K562 (cell line): ENCODE measurements around the gene ZDHHC14. TPM values are rescaled to one million over a fixed set of nuclear protein-coding genes. Genes with fewer than 3 reads are reported as not detected.

Experiments
- CBX1 ChIP-seq: sonication (generic); IDR thresholded peaks from 2 replicates; pipeline ENCODE4 v1.6.1; 2016; ENCODE audit warnings: antibody characterized with exemption, low read depth, mild to moderate bottlenecking
- CEBPB ChIP-seq: fragments of 450-650 bp; IDR thresholded peaks from 2 replicates; pipeline ENCODE4 v1.6.1; 2016; ENCODE audit warnings: missing genetic modification characterization, missing compliant biosample characterization
- FIP1L1 ChIP-seq: fragments of 200-400 bp; formaldehyde crosslinking; IDR thresholded peaks from 2 replicates; pipeline ENCODE4 v1.6.1; 2018; ENCODE audit warnings: mild to moderate bottlenecking, low read depth, low read length; ENCODE audit not compliant: poor library complexity, severe bottlenecking
- FOXA1 ChIP-seq: fragments of 450-650 bp; IDR thresholded peaks from 2 replicates; pipeline ENCODE4 v1.6.1; 2016; ENCODE audit warnings: mild to moderate bottlenecking, borderline replicate concordance
- HMG20A ChIP-seq: fragments of 450-650 bp; formaldehyde crosslinking; conservative IDR thresholded peaks from 2 replicates; pipeline ENCODE4 v1.4.0; 2020; ENCODE audit warnings: mild to moderate bottlenecking, mixed read lengths
- HMGXB4 ChIP-seq: sonication (generic); formaldehyde crosslinking; IDR thresholded peaks from 2 replicates; pipeline ENCODE4 v1.8.1; 2023; ENCODE audit warnings: mild to moderate bottlenecking, missing genetic modification reagents
- MAFF ChIP-seq: IDR thresholded peaks from 2 replicates; pipeline ENCODE4 v1.6.1; 2012; ENCODE audit warnings: low read length, improper control_type of control experiment
- MAFG ChIP-seq: fragments of 450-650 bp; conservative IDR thresholded peaks from 2 replicates; pipeline ENCODE4 v1.6.1; 2016; ENCODE audit warnings: missing genetic modification characterization, missing compliant biosample characterization
- NFE2 ChIP-seq: IDR thresholded peaks from 2 replicates; pipeline ENCODE4 v1.6.1; 2014; ENCODE audit warnings: antibody characterized with exemption, low read depth
- NFE2L1 ChIP-seq: fragments of 450-650 bp; IDR thresholded peaks from 2 replicates; pipeline ENCODE4 v1.6.1; 2016; ENCODE audit warnings: missing genetic modification characterization, low read depth, mild to moderate bottlenecking, missing compliant biosample characterization, moderate library complexity, borderline replicate concordance
- SAFB ChIP-seq: fragments of 200-400 bp; formaldehyde crosslinking; IDR thresholded peaks from 2 replicates; pipeline ENCODE4 v1.6.1; 2017; ENCODE audit warnings: low read depth, low read length, borderline replicate concordance
- ZBED1 ChIP-seq: IDR thresholded peaks from 2 replicates; pipeline ENCODE4 v1.6.1; 2014
- ZKSCAN3 ChIP-seq: fragments of 250-450 bp; sonication (Bioruptor Pico); IDR thresholded peaks from 2 replicates; pipeline ENCODE4 v1.4.0; 2020
- ZMIZ1 ChIP-seq, 2 experiments: fragments of 150-350 bp in 1 of 2; IDR thresholded peaks; 2 replicates each; pipeline ENCODE4 v1.6.1; 2012 to 2016; ENCODE audit warnings: low read depth in 2 of 2, low read length in 2 of 2, mild to moderate bottlenecking in 1 of 2, moderate library complexity in 1 of 2
- ZNF316 ChIP-seq: fragments of 450-650 bp; IDR thresholded peaks from 2 replicates; pipeline ENCODE4 v1.6.1; 2016
- polyA plus RNA-seq, 8 experiments: library from polyadenylated mRNA; depleted of rRNA in 4 of 8; stranded (reverse) in 5 of 8; unstranded in 3 of 8; fragments of >200 nt; fragmentation: Nextera tagmentation in 2 of 8; fragmentation: Illumina TruSeq in 1 of 8; extraction: Ambion mirVana in 2 of 8; extraction: Trizol in 1 of 8; gene quantifications; 2 replicates each; pipeline versions ENCODE4 v1.2.1 to v1.2.3, GENCODE V29; 2011 to 2014; ENCODE audit warnings: inconsistent platforms in 1 of 8, missing spikeins in 1 of 8
- total RNA-seq, 7 experiments: library from RNA; depleted of rRNA in 6 of 7; stranded (reverse); fragments of >200 nt in 6 of 7; fragmentation: Illumina TruSeq in 2 of 7; extraction: Trizol in 2 of 7; gene quantifications; 2 replicates each; pipeline versions ENCODE4 v1.2.1 to v1.2.3, GENCODE V29; 2011 to 2021; ENCODE audit warnings: low replicate concordance in 1 of 7
- TF ChIP-seq, protein P1 (sequence below): fragments of 250-450 bp; sonication (Bioruptor Pico); IDR thresholded peaks from 2 replicates; pipeline ENCODE4 v1.4.0; 2020; ENCODE audit warnings: borderline replicate concordance

The ZDHHC14 gene
- total and polyA plus RNA-seq, 9 of the 15 experiments (the other 6 are each of a cell fraction or from before 2014, with no cell fraction given), result 0.92 to 23.1 (median 13.8) TPM

DNA sequence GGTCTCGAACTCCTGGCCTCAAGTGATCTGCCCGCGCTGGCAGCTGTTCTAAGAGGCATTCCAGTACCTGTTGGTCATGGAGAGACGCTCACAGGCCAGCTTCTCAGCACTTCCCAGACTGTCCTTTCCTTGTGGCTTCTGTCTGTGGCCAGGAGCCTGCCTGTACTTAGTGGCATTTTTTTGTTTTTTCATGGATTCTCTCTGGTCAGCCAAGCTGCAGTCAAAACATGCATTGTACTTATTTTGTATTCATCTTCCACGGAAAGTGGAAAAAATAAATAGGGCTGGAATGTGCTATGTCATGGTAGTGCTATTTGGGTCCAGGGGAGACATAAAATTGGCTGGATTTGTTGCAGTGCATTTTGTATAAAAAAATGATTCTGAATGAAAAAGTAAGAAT lies 29.1 kb downstream of the ZDHHC14 start (continued):
- TF ChIP-seq ZMIZ1 (IDR thresholded peaks at IDR 0.05; ENCODE audit: low read depth in 2 of 2, low read length in 2 of 2), result no peak
- peak; percentile 70 for TF ChIP-seq MAFG (tag)
- no peak for TF ChIP-seq ZBED1
- TF ChIP-seq HMG20A, result no peak
- TF ChIP-seq NFE2L1 (tag), result peak; percentile 37; the same call in 1 of the 2 replicates
- TF ChIP-seq HMGXB4 (CRISPR knock-in tag), result no peak
- TF ChIP-seq ZNF316, result peak; percentile 62
- TF ChIP-seq MAFF, result peak; percentile 17; the same call in 1 of the 2 replicates
- TF ChIP-seq, protein P1, sequence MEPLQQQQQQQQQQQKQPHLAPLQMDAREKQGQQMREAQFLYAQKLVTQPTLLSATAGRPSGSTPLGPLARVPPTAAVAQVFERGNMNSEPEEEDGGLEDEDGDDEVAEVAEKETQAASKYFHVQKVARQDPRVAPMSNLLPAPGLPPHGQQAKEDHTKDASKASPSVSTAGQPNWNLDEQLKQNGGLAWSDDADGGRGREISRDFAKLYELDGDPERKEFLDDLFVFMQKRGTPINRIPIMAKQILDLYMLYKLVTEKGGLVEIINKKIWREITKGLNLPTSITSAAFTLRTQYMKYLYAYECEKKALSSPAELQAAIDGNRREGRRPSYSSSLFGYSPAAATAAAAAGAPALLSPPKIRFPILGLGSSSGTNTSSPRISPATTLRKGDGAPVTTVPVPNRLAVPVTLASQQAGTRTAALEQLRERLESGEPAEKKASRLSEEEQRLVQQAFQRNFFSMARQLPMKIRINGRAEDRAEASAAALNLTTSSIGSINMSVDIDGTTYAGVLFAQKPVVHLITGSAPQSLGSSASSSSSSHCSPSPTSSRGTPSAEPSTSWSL (CRISPR knock-in tag), result no peak
- no peak for TF ChIP-seq CBX1
- TF ChIP-seq FOXA1, result no peak
- no peak for TF ChIP-seq ZKSCAN3 (CRISPR knock-in tag)
- TF ChIP-seq SAFB, result no peak
- TF ChIP-seq NFE2, result peak; percentile 39; the same call in 1 of the 2 replicates
- TF ChIP-seq CEBPB (tag), result no peak
- no peak for TF ChIP-seq FIP1L1
